Limb (tissue), 2 donors: Measurements from ENCODE around the gene MBD4.
"Not testable (repeated sequence)": the region's sequence is repeated elsewhere in the genome, so short reads cannot be mapped to it uniquely, and the experiment has no call there.

Source experiments
- DNase-seq, 2 donors: peaks; one replicate each; pipeline ENCODE4 v3.0.0-alpha.2; 2016; ENCODE audit errors: extremely low spot score in 2 of 2

The MBD4 gene

DNA sequence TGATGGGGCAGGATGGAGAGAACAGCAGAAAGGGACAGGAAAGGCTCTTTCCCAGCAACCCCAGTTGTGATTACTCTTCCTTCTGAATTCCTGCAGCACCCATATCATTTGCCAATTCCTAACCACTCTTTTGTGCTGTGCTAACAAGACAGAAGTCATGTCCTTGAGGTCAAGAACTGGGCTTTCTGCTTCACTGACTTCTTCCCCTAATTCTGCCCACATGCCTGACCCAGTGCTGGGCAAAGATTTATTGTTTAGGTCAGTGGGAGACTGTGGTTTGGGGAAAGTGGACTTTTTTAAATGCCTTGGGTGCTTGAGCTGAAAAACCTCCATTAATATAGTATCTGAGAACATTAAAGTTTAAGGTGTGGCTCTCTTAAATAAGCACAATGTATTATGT lies 7.1 kb downstream of the MBD4 start:
- DNase-seq, result no peak

DNA sequence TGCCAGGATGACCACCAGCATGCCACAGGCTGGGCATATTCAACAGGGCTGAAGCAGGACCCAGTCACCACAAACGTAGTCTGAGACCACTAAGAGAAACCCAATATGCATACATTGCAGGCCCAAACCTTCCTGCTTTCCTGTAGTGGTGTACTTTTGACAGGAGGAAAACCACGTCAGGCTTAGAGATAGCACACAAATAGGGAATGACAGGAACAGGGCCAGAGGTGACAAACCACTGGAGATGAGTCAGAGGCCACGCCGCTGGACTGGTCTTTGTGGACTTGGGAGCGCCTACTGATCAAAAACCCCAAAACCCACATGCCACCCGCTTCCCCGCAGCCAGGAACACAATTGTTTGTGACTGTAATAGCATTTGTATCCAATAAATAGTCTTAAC lies 7.7 kb downstream of the MBD4 start:
- DNase-seq, result no peak

DNA sequence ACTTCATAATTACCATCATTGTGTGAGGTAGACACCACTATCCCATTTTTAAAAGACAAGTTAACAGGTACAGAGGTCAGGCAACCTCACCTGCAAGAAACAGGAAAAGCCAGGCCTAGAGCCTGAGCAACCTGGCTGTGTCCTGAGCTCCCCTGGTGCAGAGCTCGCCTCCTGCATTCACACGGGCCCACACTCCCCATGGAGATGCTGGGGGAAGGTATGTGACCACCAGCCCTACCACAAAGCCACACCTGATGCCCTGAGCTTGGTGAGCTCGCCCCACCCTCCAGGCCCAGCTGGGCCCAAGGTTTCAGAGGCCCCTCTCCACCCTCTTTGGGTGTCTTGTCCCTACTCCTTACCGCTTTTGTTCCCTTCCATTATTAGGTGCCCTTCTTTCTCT lies 10.1 kb downstream of the MBD4 start:
- DNase-seq, result no peak

DNA sequence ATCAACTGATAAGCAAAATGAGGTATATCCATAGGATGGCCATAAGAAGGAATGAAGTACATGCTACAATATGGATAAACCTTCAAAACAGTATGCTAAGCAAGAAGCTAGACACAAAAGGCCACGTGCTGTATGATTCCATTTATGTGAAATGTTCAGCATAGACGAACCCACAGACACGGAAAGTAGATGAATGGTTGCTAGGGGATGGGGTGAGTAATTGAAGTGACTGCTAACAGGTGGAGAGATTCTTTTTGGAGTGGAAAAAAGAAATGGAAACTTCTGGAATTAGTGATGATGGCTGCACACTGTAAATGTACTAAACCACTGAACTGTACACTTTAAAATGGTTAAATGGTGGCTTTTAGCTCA lies 10.7 kb downstream of the MBD4 start:
- DNase-seq, result no peak

DNA sequence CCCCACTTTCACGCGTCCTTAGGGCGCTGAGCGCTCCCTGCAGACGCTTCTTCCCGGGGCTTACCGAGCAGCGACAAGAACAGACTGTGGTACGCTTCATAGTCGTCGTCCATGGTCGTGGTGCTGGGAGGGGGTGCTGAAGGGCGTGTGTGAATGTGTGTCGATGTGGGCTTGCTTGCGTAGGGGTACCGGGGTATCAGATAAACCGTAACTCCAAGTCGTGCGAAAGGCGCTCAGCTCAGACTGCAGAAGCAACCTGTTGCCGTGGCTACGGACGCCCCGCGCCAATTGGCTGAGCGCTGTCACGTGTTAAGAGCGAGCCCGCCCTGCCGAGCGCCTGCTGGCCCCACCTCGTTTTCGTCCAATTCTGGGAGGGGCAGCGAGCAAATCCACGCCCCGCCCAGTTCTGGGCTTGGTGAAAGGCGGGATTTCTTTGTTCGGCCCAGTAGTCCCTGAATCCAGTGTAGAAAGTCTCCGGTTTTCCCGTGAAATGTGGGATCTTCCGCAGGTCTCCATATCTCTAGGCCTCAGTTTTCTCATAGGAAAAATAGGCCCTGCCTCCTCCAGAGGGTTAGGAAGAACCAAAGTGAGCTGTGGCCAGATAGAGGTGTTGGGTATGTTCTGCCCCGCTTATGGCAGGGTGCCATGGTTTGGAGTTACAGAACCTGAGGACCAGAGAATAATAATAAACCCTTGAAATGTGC lies 11.2 kb downstream of the MBD4 start, which contains the start of gene EFCAB12:
Gene EFCAB12 (minus strand): TSS at position 261 of the 704 bp plus-strand sequence. CDS start 148 bp downstream, at position 113.
- peak; percentile 95 for DNase-seq

DNA sequence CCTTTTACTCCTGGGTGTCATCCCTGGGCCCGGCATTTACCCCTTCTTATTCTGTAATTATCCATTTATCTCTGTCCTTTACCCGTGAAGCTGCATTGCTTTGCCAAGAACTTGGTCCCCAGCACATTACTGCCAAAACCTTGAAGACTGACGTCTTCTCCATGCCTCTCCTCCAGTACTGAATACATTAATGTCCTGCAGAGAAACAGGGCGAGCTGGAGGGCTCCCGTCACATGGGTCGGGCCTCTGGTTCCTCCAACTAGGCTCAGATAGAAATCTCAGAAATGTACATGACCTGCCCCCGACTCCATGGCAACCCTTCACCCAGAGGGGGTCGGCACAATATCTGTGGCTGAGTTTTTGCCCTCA lies 11.8 kb downstream of the MBD4 start:
- DNase-seq, result no peak

DNA sequence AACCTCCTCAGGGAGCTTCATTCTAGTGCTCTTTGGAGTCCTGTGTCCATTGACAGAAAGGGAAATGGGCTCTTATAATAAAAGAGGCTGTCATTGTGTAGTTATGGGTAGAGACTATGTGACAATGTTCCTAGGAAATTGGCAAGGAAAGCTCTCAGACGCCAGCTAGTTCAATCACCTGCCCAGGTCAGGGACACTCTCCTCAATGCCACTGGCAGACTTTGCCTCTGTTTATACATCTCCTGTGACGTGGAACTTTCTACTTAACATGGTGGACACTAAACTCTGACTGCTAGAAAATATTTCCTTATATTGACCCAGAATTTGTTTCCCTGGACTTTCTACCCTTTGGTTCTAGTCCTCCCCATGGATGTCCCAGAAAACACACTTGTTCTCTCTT lies 14.1 kb downstream of the MBD4 start:
- DNase-seq, result no peak

DNA sequence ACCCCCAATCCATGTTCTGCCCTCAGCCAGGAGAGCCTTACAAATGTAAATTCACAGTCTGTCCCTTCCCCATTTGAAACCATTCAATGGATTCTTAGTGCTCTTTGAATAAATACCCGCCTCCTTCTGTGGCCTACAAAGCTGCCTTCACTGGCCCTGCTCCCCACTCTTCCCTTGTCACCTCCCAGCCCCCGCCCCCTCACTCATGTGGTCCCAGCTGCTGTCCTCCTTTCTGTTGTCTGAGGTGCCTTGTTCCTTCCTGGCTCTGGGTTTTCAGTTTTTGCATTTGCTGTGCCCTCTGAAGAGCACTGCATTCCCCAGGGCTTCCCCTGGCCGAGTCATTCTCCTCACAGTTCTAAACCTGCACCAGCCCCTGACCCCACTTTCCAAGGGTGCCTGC lies 14.5 kb downstream of the MBD4 start:
- no peak for DNase-seq

DNA sequence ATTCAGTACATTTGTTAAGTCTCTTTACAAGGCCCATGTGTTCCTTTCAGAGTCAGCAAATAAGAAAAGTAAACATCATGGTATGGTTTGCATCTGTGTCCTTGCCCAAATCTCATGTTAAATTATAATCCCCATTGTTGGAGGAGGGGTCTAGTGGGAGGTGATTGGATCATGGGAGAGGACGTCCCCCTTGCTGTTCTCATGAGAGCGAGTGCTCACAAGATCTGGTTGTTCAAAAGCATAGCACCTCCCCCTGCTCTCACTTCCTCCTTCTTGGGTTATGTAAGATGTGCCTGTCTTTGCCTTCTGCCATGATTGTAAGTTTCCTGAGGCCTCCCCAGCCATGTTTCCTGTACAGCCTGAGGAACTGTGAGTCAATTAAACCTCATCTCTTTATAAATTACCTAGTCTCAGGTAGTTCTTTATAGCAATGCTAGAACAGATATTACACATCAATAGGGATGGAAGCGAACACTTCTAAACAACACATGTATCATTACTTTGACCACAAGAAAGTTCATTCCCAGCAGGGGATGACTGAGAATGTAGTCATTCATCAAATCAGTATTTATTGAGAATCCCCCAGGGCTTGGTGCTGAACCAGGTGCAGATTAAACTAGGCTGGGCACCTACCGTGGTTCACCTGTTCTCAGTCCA lies 15.4 kb downstream of the MBD4 start:
- DNase-seq, result no peak

DNA sequence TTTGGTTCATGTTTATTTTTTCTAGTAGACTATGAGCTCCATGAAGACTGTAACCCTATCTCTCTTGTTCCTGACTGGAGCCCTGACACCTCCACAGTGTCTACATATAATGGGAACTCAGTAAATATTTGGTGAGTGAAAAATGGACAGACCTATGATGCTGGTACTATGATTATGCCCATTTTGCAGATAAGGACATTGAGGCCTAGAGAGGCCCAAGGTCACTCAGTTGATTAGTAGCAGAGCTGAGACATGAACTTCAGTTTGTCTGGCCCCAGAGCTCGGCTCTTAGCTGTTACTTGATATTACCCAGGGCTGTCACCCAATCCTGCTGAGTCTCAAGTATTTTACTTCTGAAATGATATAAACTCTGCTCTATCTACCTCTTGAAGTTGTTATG lies 16.9 kb downstream of the MBD4 start:
- no peak for DNase-seq

DNA sequence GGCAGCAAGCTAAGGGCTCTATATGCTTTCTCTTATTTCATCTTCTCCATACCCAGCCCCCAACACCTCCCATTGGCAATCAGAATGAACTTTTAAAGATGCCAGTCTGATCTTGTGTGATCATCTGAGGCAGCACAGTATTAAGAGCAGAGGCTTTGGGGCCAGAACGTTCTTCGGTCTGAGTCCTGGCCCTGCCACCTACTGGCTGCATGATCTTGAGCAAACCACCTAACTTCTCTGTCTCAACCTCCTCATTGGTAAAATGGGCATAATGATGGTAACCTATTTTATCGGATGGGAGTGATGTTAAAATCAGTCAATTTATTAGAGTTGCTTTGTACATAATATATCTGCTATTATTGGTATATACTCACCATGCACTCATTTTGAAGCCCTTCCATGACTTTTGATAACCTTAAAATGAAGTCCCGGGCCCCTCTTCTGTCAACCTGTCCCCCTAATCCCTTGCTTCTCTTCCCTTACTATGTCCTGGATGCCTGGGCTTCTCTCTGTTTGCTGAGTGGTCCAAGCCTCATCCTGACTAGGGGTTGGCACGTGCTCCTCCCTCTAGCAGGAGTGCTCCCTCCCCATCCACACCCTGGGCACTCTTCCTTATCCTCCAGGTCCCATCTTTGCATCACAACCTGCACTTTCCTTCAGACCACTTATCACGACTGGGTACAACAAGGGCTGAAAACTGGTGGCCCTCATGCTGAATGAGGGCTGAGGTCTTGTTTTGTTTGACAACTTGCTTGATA lies 17.6 kb downstream of the MBD4 start:
- DNase-seq, result peak in 1 of 2 donors; percentile 9

DNA sequence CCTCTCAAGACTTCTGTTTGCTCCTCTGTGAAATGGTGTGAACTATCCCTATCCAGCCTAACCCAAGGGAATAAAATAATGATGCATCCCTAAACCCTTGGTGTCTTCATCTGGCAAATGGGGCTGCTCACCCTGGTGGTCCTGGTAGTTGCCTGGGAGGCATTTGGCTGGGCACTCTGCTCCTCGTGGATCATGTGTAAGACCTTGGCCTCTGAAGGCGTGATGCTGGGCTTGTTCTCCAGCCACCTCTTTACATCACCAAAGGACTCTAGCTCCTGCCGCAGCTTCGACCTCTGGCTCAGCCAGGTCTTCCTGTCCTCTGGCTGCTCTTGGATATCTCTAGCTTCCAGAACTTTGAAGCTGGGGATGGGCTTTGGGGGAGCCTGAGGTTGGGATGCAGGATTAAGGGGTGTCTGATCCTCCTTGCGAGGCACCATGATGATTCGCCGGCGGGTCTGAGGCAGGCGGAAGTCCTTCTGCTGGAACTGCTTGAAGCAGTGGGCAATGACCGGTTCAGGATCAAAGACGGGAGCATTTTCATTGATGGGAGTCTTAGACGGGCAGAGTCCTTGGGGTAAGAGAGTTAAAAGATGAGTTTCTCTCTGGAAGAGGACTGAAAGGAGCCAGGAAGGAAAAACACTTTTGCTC lies 18.4 kb downstream of the MBD4 start:
- DNase-seq, result peak in 1 of 2 donors; percentile 7

DNA sequence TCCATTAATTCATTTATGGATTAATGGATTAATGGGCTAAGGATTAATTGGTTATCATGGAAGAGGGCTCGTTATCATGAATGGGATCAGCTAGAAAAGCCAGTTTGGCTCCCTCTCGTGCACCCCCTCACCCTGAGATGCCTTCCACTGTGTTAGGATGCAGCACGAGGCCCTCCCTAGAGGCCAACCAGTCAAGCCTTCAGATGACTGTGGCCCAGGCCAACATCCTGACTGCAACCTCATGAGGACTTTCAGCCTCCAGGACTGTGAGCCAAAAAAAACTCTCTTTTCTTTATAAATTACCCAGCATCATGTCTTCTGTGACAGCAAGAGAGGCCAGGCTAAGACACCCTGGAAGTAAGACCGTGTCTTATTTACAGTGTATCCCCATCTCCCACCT lies 20.3 kb downstream of the MBD4 start:
- no peak for DNase-seq

DNA sequence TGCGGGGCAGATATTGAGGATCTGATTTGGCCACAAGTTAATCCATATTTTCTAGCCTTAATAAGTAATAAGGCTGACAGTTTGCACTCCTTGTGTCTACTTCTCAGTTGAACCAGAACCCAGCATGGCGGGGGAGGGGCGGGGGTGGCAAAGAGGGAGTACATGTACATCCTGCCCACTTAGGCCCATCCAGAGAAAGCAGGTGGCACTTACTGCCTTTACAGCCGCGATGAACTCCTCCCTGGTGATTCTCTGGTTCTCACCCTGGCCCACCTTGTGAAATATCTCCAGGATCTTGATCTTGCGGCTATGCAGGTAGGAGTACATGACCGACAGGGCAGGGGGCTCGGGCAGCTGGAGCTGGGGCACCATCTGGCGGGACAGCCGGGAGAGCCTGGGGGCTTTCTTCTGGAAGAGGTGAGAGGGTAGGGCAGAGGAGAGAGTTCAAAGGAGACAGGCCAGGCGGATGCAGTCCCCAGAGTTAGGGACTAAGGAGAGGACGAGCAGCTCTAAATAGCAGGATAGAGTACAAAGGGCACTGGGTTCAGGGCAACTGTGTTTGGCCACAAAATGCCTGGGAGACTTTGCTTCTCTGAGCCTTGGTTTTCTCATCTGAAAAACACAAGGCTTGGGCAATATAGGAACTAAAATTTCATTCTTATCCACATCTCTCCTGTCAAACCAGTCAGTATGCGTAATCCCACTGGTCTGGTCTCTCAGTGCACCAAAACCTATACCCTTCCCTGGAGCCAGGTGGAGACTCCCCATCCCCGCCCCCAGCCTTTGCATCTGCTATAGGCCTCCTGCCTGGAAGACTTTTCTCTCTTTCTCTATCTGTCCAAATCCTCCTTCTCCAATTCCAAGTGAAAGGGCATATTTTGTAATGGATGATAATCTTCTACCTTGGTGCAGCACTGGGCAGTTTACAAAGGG lies 21.4 kb downstream of the MBD4 start:
- DNase-seq, result no peak

DNA sequence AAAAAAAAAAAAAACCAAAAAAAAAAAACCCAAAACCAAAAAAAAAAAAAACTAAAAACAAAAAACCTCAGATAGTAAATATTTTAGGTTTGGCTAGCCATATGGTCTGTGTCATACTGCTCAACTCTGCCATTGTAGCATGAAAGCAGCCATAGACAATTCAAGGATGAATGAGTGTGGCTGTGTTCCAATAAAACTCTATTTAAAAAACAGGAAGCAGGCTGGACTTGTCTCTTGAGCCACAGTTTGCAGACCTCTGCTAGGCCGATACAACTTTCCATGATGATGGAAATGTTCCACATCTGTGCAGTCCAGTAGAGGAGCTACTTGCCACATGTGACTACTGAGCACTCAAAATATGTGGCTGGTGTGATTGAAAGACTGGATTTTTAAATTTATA lies 22.4 kb downstream of the MBD4 start:
- DNase-seq, result no peak

DNA sequence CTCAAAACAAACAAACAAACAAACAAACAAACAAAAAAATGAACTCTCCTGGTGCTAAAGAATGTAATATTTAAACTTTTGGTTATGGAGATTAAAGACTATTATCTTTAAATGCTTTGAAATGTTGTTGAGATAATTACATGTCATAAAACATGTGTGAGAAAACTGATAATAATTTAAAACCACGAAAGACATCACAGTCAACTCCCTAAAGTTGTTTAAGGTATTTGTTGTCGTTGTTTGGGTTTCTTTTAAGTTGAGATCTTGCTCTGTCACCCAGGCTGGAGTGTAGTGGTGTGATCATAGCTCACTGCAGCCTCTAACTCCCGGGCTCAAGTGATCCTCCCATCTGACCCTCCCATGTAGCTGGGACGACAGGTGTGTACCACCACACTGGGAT lies 23.3 kb downstream of the MBD4 start:
- DNase-seq, result no peak

DNA sequence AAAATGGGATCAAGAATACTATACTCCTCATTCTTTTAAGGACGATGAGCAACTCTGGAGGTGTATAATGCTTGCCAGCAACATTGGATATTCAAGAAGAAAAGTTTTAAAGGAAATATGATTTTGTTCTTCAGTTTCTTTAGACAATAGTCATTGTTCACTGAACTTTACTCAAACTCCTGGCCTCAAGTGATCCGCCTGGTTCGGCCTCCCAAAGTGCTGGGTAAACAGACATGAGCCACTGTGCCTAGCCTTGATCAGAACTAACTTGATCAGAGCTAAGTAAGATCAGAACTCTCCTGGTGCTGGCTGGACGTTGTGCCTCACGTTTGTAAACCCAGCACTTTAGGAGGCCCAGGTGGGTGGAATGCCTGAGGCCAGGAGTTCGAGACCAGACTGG lies 23.9 kb downstream of the MBD4 start:
- DNase-seq, result no peak

DNA sequence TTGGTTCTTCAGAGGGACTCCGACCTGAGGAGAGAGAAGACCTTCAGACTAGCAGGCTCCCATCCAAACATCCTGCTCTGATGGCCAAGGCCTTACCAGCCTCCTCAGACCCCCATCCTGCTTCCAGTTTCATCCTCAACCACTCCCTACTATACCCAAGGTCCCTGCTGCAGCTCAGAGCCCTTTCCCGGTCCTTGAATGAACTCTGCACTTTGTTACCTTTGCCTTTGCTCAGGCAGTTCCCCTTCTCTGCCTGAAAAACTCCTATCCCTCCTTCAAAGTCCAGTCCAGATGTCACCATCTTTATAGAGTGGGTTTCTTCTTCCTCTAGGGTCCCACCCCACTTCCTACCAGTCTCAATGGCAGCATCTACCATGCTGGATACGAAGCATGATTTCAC lies 24.4 kb downstream of the MBD4 start:
- no peak for DNase-seq

DNA sequence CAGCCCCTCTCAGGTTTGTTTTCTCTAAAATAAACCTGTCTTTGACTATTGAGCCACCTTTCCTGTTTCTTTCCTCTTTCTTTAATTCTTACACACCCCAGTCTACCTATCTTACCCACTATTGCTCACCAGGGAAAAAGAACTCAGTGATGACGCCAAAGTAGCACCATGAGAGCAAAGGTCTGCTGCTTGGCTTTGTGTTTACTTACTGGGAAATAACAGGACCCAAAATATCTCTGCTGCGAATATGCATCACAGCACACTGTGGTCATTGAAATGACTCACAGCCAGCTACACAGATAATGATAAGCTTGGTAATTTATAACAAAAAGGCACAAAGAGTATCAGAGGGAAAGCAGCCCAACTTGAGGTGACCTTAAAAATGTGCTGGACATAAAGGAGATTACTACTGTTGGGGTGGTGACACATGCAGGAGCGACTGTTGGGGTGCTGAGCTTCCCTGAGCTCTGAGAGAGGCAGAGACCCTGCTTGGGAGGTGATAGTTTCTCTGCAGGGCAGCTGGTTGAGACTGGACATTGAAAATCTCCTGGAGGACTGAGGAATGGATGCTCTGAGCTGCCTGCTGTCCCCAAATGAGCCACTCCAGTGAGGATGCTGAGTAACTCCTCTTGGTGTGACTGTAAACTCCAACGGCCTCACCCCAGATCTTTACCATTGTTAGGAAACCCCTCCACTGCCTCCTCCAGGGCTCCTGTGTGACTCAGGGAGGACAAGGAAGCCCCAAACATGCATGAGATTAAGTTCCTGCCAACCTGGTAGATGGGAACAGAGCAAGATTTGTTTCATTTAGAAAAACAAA lies 25.9 kb downstream of the MBD4 start:
- DNase-seq, result no peak

DNA sequence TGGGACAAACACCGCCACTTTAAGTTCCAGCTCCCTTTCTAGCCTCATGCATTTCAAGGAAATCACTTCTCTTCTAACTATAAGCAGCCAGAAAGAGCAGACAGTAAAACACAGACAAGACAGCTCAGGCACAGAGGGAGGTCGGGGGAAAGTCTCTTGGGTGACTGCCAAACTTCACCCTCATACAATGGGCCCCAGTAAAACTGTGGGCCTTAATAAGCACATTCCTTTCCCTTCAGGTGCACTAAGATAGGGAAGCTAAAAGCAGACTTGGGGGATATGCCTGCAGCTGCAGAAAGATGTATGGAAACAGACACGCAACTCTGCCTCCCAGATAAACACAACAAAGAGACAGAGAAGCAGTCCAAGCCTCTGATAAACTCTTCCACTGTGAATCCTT lies 26.5 kb downstream of the MBD4 start:
- not testable (repeated sequence) for DNase-seq
